Calu3 (cell line): Measurements from ENCODE around the gene LIN7A. TPM values are rescaled to one million over a fixed set of nuclear protein-coding genes. Genes with fewer than 3 reads are reported as not detected.

Experiments
- BruUV-seq: library from RNA; stranded (reverse); fragments of 400-500 nt; replicated peaks from 2 replicates; lab custom pipeline; 2021; lab: Mats Ljungman, UMichigan
- CTCF ChIA-PET: fragments of 300-600 bp; sonication (Branson Sonifier 250); formaldehyde crosslinking; loops from one replicate; lab custom pipeline; 2022; ENCODE audit warnings: antibody characterized with exemption; lab: Charles Lee
- DNase-seq: peaks from one replicate; pipeline ENCODE4 v3.0.0; 2022
- H3K27ac Mint-ChIP-seq: one replicate; pipeline ENCODE4 v1.8.0; 2022; ENCODE audit warnings: mixed read lengths; ENCODE audit not compliant: unreplicated experiment
- H3K27me3 Mint-ChIP-seq: one replicate; pipeline ENCODE4 v1.8.0; 2022; ENCODE audit warnings: mixed read lengths; ENCODE audit not compliant: unreplicated experiment
- H3K36me3 Mint-ChIP-seq: one replicate; pipeline ENCODE4 v1.8.0; 2022; ENCODE audit warnings: mild to moderate bottlenecking, moderate library complexity, mixed read lengths; ENCODE audit not compliant: insufficient read depth, unreplicated experiment
- H3K4me1 Mint-ChIP-seq: one replicate; pipeline ENCODE4 v1.8.0; 2022; ENCODE audit warnings: mild to moderate bottlenecking, low read depth, mixed read lengths; ENCODE audit not compliant: unreplicated experiment
- H3K4me3 Mint-ChIP-seq: one replicate; pipeline ENCODE4 v1.8.0; 2022; ENCODE audit warnings: mild to moderate bottlenecking, low read depth, moderate library complexity, mixed read lengths; ENCODE audit not compliant: unreplicated experiment
- H3K9me3 Mint-ChIP-seq: one replicate; pipeline ENCODE4 v1.8.0; 2022; ENCODE audit warnings: low read depth, mixed read lengths; ENCODE audit not compliant: unreplicated experiment
- intact Hi-C: fragments of 100-400 bp; cut with micrococcal nuclease; formaldehyde crosslinking; loops from one replicate; pipeline ENCODE4 v1.10.0; 2022; ENCODE audit not compliant: unreplicated experiment
- total RNA-seq: library from RNA; stranded (reverse); gene quantifications from 2 replicates; pipeline ENCODE4 v1.2.3, GENCODE V29; 2022
- TF ChIP-seq, protein P1 (sequence below): fragments of 200-600 bp; IDR thresholded peaks from one replicate; pipeline ENCODE4 v1.8.0; 2022; ENCODE audit warnings: antibody characterized with exemption; ENCODE audit not compliant: unreplicated experiment

Gene LIN7A
- total RNA-seq, 1 experiment from 2014 or later: 0.73 TPM

DNA sequence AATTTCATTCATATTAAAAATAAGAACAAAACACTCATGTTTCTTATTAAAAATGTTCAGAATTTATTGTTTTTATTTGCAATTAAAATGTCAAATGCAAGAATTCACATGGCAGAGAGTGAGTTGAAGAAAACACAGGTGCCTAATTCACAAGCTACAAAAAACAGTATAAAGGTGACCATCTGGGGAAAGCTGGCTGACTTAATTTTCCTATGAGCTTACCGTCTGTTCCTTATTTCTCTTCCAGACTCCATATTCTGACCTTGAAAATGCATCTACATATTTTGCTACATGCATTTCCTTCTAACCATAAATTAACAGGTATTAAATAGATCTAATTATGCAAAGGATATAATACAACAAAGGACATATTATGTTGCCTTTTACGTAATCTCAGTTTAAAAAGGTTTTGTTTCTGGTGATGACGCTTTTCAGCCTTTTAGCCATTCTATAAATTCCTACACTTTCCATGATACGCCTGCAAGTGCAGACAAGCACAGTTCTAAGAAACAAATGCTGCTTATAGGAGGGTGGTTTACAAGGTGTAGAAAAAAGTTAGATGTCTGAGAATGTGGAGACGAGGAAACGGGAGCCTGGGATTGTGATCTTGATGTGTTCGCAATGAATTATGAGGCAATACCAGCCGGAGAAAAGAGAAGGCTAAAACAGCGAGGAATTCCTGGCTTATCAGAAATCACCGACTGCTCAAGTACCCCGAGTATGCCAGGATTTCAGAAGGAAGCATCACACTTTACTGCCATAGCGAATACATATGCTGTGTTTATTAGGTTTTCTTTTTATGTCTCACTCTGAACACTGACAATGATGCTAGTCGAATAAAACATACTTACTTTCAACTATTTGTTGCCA lies 24.6 kb downstream of the LIN7A start:
- DNase-seq: no peak
- intact Hi-C loops: no loop called here
- H3K9me3 Mint-ChIP-seq: no peaks in the 10 kb centered on the region
- TF ChIP-seq, protein P1, sequence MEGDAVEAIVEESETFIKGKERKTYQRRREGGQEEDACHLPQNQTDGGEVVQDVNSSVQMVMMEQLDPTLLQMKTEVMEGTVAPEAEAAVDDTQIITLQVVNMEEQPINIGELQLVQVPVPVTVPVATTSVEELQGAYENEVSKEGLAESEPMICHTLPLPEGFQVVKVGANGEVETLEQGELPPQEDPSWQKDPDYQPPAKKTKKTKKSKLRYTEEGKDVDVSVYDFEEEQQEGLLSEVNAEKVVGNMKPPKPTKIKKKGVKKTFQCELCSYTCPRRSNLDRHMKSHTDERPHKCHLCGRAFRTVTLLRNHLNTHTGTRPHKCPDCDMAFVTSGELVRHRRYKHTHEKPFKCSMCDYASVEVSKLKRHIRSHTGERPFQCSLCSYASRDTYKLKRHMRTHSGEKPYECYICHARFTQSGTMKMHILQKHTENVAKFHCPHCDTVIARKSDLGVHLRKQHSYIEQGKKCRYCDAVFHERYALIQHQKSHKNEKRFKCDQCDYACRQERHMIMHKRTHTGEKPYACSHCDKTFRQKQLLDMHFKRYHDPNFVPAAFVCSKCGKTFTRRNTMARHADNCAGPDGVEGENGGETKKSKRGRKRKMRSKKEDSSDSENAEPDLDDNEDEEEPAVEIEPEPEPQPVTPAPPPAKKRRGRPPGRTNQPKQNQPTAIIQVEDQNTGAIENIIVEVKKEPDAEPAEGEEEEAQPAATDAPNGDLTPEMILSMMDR: no peak
- H3K27me3 Mint-ChIP-seq: no peaks in the 10 kb centered on the region
- CTCF ChIA-PET: no interaction called here
- H3K27ac Mint-ChIP-seq: no peak overlapping the region
- no peak overlapping the region for H3K4me3 Mint-ChIP-seq
- BruUV-seq: no TSS peak
- H3K36me3 Mint-ChIP-seq: no peaks in the 10 kb centered on the region
- no peaks in the 10 kb centered on the region for H3K4me1 Mint-ChIP-seq

DNA sequence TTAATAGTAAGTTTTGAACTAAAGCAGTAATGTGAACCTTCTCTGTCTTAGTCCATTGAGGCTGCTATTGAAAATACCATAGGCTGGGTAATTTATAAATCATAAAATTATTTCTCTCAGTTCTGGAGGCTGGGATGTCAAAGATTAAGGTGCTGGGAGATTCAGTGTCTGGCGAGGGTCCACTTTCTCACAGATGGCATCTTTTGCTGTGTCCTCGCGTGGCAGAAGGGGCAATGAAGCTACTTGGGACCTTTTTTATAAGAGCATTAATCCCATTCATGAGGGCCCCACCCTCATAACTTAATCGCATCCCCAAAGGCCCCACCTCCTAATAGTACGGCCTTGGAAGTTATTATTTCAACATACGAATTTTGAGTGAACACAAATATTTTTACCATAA lies 28.4 kb downstream of the LIN7A start:
- intact Hi-C loops: no loop called here
- BruUV-seq: no TSS peak
- TF ChIP-seq, protein P1: no peak
- H3K9me3 Mint-ChIP-seq: no peaks in the 10 kb centered on the region
- H3K36me3 Mint-ChIP-seq: no peaks in the 10 kb centered on the region
- no peak for DNase-seq
- no peaks in the 10 kb centered on the region for H3K4me1 Mint-ChIP-seq
- CTCF ChIA-PET: no interaction called here
- H3K27me3 Mint-ChIP-seq: no peaks in the 10 kb centered on the region
- no peak overlapping the region for H3K4me3 Mint-ChIP-seq
- H3K27ac Mint-ChIP-seq: no peak overlapping the region

DNA sequence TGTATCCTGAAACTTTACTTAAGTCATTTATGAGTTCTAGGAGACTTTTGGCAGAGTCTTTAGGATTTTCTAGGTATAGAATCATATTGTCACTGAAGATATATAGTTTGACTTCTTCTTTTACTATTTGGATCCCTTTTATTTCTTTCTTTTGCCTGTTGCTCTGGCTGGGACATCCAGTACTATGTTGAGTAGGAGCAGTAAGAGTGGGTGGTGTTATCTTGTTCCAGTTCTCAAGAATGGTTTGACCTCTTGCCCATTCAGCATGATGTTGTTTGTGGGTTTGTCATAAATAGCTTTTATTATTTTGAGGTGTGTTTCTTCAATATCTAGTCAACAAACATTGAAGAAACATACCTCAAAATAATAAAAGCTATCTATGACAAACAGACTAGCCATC lies 35.0 kb downstream of the LIN7A start:
- DNase-seq: no peak
- no TSS peak for BruUV-seq
- intact Hi-C loops: no loop called here
- Mint-ChIP-seq H3K9me3 (peaks cover 2% of the 10 kb centered on the region), H3K4me3 (no peak overlapping the region), H3K27me3 (no peaks in the 10 kb centered on the region), H3K4me1 (no peaks in the 10 kb centered on the region), H3K36me3 (no peaks in the 10 kb centered on the region), H3K27ac (no peak overlapping the region)
- TF ChIP-seq, protein P1: no peak
- CTCF ChIA-PET: no interaction called here

DNA sequence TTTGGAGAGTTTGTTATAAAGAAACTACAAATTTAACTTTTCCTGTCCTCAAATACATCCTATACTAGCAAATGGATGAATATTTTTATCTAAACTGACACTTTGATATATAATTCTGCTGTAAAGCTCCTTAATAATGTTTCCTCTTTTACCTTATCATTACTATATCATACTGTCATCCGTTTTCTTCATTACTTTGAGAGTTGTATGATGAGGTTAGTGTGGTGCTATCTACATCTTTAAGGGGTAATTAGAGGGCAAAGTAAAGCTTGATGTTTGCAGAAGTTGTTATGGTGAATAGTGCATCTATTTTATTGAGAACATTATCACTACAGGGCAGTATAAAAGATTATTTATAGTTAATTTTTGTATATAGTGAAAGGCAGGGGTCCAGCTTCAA lies 36.1 kb downstream of the LIN7A start:
- CTCF ChIA-PET: no interaction called here
- BruUV-seq: no TSS peak

More for the DNA sequence above, 36.1 kb downstream of the LIN7A start:
- H3K36me3 Mint-ChIP-seq: no peaks in the 10 kb centered on the region
- intact Hi-C loops: no loop called here
- no peak overlapping the region for H3K4me3 Mint-ChIP-seq
- TF ChIP-seq, protein P1: no peak
- H3K9me3 Mint-ChIP-seq: peaks cover 2% of the 10 kb centered on the region
- DNase-seq: no peak
- H3K4me1 Mint-ChIP-seq: no peaks in the 10 kb centered on the region
- H3K27ac Mint-ChIP-seq: no peak overlapping the region
- no peaks in the 10 kb centered on the region for H3K27me3 Mint-ChIP-seq
